ENCODE data around the gene SLC11A2. TPM values are rescaled to one million over a fixed set of nuclear protein-coding genes. Genes with fewer than 3 reads are reported as not detected.

Gene SLC11A2
- total and polyA plus RNA-seq, 2 of the 13 experiments (the other 11 are each of a cell fraction or from before 2014, with no cell fraction given), result 71.7 to 77.0 TPM

- TF ChIP-seq ZBTB40 (IDR thresholded peaks at IDR 0.05) (no peak), ZBTB40 (CRISPR knock-in tag; IDR thresholded peaks at IDR 0.05) (no peak)
These were observed 6.3 kb downstream of the SLC11A2 start (continued) for GRCh38 chr12:51019927-51020326.

DNA sequence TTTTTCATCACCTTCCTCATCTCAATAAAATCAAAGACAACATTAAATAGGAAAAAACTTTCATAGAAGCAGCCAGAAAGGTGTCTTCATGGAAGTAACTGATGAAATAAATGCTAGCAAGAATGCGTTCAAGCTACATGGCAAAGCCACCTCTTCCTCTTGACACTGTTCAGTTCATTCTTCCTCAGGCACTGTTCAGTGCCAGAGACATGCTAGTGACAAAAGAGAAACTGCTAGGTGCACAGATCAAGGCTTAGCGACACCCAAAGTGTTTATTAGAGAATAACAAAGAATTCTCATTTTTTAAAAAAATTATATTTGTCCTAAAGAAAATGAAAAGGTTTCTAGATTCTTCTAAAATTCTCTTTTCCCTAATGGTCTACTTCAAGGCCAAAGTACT, 7.2 kb downstream of the SLC11A2 start:
- CTCF ChIA-PET (ENCODE audit: low intra/inter-chr PET ratio, low total read pairs), result no interaction called here

More for the DNA sequence above, 7.2 kb downstream of the SLC11A2 start:
- intact Hi-C loops (cut with micrococcal nuclease; ENCODE audit: unreplicated experiment) (no loop called here), in situ Hi-C loops (cut with HindIII; ENCODE audit: extremely low pct_ligation_motif_present, low pct_unique_long_range_greater_than_20kb) (no loop called here)
- WGBS (ENCODE audit: low lambda C conversion rate), result 97% methylated on average over 2 of the region's 2 CpGs
- Histone ChIP-seq H4K20me1 (ENCODE audit: insufficient read depth, low read length) (no peaks in the 10 kb centered on the region), H3K27me3 (ENCODE audit: control insufficient read depth in 1 of 2, insufficient read depth in 2 of 2, low read length in 2 of 2) (no peaks in the 10 kb centered on the region), H3K4me3 (replicated peaks in 1 of 3; ENCODE audit: insufficient read depth in 1 of 3, low read depth in 2 of 3, low read length in 3 of 3) (no peak overlapping the region), H3K4me1 (ENCODE audit: insufficient read depth, low read length) (peaks cover 68% of the 10 kb centered on the region), H3K36me3 (replicated peaks in 1 of 2; ENCODE audit: control insufficient read depth in 1 of 2, insufficient read depth in 2 of 2, low read length in 2 of 2) (0 out of 5 replicates have a peak, but pooled peaks cover 0 to 7% of the 10 kb centered on the region in 2 experiments), H3K79me2 (ENCODE audit: insufficient read depth, low read length) (peaks cover 87% of the 10 kb centered on the region), H3K4me2 (ENCODE audit: low read depth, low read length) (no peak overlapping the region), H3K27ac (ENCODE audit: extremely low read length, insufficient read depth, low read length) (no peak overlapping the region), H3K9ac (ENCODE audit: insufficient read depth, low read depth, low read length) (no peak overlapping the region), H2AFZ (ENCODE audit: low read length) (no peak overlapping the region), H3K9me3 (ENCODE audit: low read length) (no peaks in the 10 kb centered on the region)
- no TSS peak for BruUV-seq (replicated peaks)
- ATAC-seq, result no peak
- POLR2A ChIA-PET, result interaction anchor here (1.5 kb wide), 1 partner anchor 7 kb away, joined by 5 read pairs; the partner anchor contains the start of gene SLC11A2
- no peak for FAIRE-seq
- TF ChIP-seq ZNF724P (CRISPR knock-in tag; IDR thresholded peaks at IDR 0.05; ENCODE audit: borderline replicate concordance) (no peak), HMGXB4 (CRISPR knock-in tag; IDR thresholded peaks at IDR 0.05; ENCODE audit: borderline replicate concordance in 1 of 2, low read depth in 1 of 2) (no peak), ZNF883 (CRISPR knock-in tag; IDR thresholded peaks at IDR 0.05; ENCODE audit: not compliant biosample characterization) (no peak)
- no peak for DNase-seq (ENCODE audit: low spot score)

All from HepG2 (cell line).